AG04449 (cell line): ENCODE data around the gene RAI1.

Source experiments
- CTCF ChIA-PET: fragments of 350-600 bp; formaldehyde crosslinking; extraction: SDS; loops from one replicate; lab custom pipeline; 2021; ENCODE audit warnings: antibody characterized with exemption; lab: Yijun Ruan, JAX
- POLR2A ChIA-PET: fragments of 400-600, 350-600 bp; formaldehyde crosslinking; extraction: SDS; loops from one replicate; lab custom pipeline; 2020; ENCODE audit warnings: antibody characterized with exemption, inconsistent platforms; lab: Yijun Ruan, JAX
- DNase-seq: peaks from one replicate; pipeline ENCODE4 v3.0.0-alpha.2; 2010; ENCODE audit warnings: low read depth, low spot score
- H3K4me3 ChIP-seq: 2 replicates; pipeline ENCODE4 v1.5.1; 2011; ENCODE audit warnings: low read depth, mild to moderate bottlenecking, control low read depth, low read length
- TF ChIP-seq, protein P1 (sequence below): IDR thresholded peaks from one replicate; pipeline ENCODE4 v1.5.1; 2011; ENCODE audit warnings: mild to moderate bottlenecking, moderate library complexity, low read length, control low read depth, inconsistent platforms; ENCODE audit not compliant: insufficient read depth; ENCODE audit errors: missing control alignments

The RAI1 gene

GRCh38 chr17:17784657-17785267 is 103.5 kb downstream of the RAI1 start:
- no peak for DNase-seq
- H3K4me3 ChIP-seq = no peak overlapping the region
- POLR2A ChIA-PET = interaction anchor here (0.6 to 1.0 kb wide), 3 partner anchors 8 to 160 kb away, joined by 3 read pairs; no protein-coding TSS in a partner anchor
- TF ChIP-seq, protein P1, sequence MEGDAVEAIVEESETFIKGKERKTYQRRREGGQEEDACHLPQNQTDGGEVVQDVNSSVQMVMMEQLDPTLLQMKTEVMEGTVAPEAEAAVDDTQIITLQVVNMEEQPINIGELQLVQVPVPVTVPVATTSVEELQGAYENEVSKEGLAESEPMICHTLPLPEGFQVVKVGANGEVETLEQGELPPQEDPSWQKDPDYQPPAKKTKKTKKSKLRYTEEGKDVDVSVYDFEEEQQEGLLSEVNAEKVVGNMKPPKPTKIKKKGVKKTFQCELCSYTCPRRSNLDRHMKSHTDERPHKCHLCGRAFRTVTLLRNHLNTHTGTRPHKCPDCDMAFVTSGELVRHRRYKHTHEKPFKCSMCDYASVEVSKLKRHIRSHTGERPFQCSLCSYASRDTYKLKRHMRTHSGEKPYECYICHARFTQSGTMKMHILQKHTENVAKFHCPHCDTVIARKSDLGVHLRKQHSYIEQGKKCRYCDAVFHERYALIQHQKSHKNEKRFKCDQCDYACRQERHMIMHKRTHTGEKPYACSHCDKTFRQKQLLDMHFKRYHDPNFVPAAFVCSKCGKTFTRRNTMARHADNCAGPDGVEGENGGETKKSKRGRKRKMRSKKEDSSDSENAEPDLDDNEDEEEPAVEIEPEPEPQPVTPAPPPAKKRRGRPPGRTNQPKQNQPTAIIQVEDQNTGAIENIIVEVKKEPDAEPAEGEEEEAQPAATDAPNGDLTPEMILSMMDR = peak; percentile 23
- CTCF ChIA-PET = interaction anchor here (0.9 to 3.2 kb wide), 4 partner anchors 17 to 105 kb away, joined by 3 to 14 read pairs (median 3); no protein-coding TSS in a partner anchor

DNA sequence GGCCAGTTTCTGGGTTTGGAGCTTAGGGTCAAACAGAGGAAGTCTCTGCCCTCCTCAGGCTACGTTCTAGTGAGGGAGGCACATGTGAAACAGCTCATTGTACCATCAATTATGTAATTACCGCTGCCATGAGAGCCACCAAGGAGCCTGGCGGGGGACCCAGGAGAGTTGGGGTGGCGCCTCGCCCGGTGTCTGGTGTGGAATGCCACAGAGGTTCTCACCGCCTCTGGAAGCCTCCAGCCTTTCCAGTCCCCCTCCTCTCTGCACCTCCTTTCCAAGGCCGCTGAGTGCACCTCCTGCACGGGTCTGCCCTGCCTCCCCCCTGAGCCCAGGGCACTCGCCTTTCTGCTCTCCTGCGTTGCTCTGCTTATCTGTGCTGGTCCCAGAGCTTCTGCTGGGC is 104.1 kb downstream of the RAI1 start:
- no peak for DNase-seq
- CTCF ChIA-PET = interaction anchor here (1.2 to 3.2 kb wide), 2 partner anchors 18 to 27 kb away, joined by 3 to 14 read pairs; no protein-coding TSS in a partner anchor

DNA sequence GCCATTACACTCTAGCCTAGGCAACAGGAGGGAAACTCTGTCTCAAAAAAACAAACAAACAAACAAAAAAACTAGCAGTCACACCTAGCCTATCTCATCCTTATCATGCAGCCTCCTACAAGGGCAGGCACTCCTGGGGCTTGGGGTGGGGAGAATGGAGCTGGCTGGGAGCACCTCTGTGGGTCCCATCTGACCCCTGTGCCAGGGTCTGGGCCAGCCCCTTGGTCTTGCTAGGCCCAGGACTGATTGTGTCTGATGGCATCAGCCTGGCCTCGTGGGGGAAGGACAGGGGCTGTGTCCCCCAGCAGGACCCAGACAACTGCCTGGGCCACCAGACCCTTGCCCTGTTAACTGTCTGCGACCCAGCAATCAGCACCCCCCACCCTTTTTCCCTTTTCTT is 105.7 kb downstream of the RAI1 start:
- POLR2A ChIA-PET = no interaction called here
- DNase-seq = no peak
- no peak overlapping the region for H3K4me3 ChIP-seq
- CTCF ChIA-PET = interaction anchor here (1.1 to 3.2 kb wide), 2 partner anchors 26 to 106 kb away, joined by 3 to 14 read pairs; no protein-coding TSS in a partner anchor
- TF ChIP-seq, protein P1 = no peak

More for the DNA sequence above, 104.1 kb downstream of the RAI1 start:
- POLR2A ChIA-PET = interaction anchor here (0.7 kb wide), 1 partner anchor 160 kb away, joined by 3 read pairs; no protein-coding TSS in a partner anchor
- no peak overlapping the region for H3K4me3 ChIP-seq
- TF ChIP-seq, protein P1 = no peak

DNA sequence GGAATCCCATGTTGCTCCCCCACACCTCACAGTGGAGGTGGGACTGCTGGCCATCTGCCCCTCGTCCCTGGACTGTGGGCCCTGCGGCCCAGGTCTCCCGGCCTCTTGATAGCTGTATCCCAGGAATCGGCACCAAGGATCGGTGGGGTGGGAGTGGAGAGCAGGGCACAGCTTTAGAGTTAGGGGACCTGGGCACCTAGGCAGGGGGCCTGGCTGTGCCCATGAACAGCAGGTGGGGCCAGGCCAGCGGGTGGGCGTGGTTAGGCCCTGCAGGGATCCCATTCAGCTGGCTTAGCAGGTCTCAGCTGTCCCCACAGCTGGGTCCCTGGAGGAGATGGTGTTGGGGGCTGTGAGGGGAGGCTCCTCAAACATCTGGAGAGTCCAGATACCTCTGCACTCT is 106.3 kb downstream of the RAI1 start:
- TF ChIP-seq, protein P1 = no peak
- ChIA-PET CTCF (interaction anchor here (1.1 to 3.2 kb wide), 2 partner anchors 25 to 107 kb away, joined by 3 to 14 read pairs; no protein-coding TSS in a partner anchor), POLR2A (no interaction called here)
- H3K4me3 ChIP-seq = no peak overlapping the region
- DNase-seq = no peak

- H3K4me3 ChIP-seq = no peak overlapping the region
- ChIA-PET CTCF (interaction anchor here (2.5 kb wide), 1 partner anchor 15 kb away, joined by 7 read pairs; no protein-coding TSS in a partner anchor), POLR2A (no interaction called here)
- TF ChIP-seq, protein P1 = no peak
- no peak for DNase-seq
Measured at GRCh38 chr17:17788967-17789366, 107.7 kb downstream of the RAI1 start.

GRCh38 chr17:17789410-17789809 is 108.2 kb downstream of the RAI1 start:
- no peak overlapping the region for H3K4me3 ChIP-seq
- POLR2A ChIA-PET = no interaction called here
- CTCF ChIA-PET = interaction anchor here (0.6 to 2.5 kb wide), 2 partner anchors 16 to 137 kb away, joined by 3 to 7 read pairs; no protein-coding TSS in a partner anchor
- TF ChIP-seq, protein P1 = no peak
- no peak for DNase-seq
